NB4 (cell line): ENCODE data around the gene AP3B1.

Source experiments
- CTCF ChIP-seq: IDR thresholded peaks from one replicate; pipeline ENCODE4 v1.5.1; 2012; ENCODE audit warnings: low read depth, low read length
- POLR2A ChIP-seq: IDR thresholded peaks from 2 replicates; pipeline ENCODE4 v1.6.1; 2011; ENCODE audit warnings: mild to moderate bottlenecking; ENCODE audit not compliant: insufficient read length; ENCODE audit errors: extremely low read depth

DNA sequence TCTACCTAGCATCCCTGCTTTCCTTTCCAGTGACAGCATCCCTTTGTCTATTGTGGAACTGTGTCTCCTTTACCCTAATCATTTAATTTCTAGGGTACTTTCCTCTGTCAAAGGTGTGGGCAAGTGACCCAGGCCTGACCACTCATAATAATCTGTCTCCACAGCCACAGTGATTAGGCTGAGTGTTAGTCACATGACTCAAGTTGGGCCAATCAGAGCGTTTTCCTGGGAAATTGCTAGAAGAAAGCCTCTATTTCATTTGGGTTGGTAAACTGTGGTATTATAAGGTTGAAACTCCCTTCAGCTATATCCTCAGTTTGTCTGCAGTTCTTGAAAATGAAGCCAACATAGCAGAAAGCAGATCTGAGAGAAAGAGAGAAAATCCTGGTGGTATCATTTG is 14.2 kb upstream of the AP3B1 start:
- TF ChIP-seq CTCF = no peak
- TF ChIP-seq POLR2A = no peak
